BE2C (cell line): ENCODE data around the gene LEPROT.

Source experiments
- DNase-seq: peaks from one replicate; pipeline ENCODE4 v3.0.0-alpha.2; 2020
- H3K27me3 ChIP-seq: fragments of 250-450 bp; sonication (Bioruptor Pico); 2 replicates; pipeline ENCODE4 v1.5.1; 2020; ENCODE audit warnings: mild to moderate bottlenecking
- H3K36me3 ChIP-seq: fragments of 250-450 bp; sonication (Bioruptor Pico); 2 replicates; pipeline ENCODE4 v1.5.1; 2020; ENCODE audit warnings: mild to moderate bottlenecking
- H3K4me1 ChIP-seq: fragments of 250-450 bp; sonication (Bioruptor Pico); 2 replicates; pipeline ENCODE4 v1.5.1; 2020
- H3K4me3 ChIP-seq: 2 replicates; pipeline ENCODE4 v1.5.1; 2011; ENCODE audit warnings: low read depth, low read length
- H3K9me3 ChIP-seq: fragments of 250-450 bp; sonication (Bioruptor Pico); 2 replicates; pipeline ENCODE4 v1.5.1; 2020
- CTCF ChIP-seq: IDR thresholded peaks from 2 replicates; pipeline ENCODE4 v1.5.1; 2012; ENCODE audit warnings: mild to moderate bottlenecking, low read depth, low read length

Gene LEPROT

GRCh38 chr1:65417729-65418128 is 2.7 kb upstream of the LEPROT start:
- no peak overlapping the region for H3K4me3 ChIP-seq
- no peak for TF ChIP-seq CTCF
- DNase-seq, result no peak
- no peaks in the 10 kb centered on the region for H3K27me3 ChIP-seq
- no peaks in the 10 kb centered on the region for H3K36me3 ChIP-seq
- no peaks in the 10 kb centered on the region for H3K9me3 ChIP-seq
- H3K4me1 ChIP-seq, result no peaks in the 10 kb centered on the region

GRCh38 chr1:65418522-65419185 is 1.8 kb upstream of the LEPROT start:
- DNase-seq, result no peak
- TF ChIP-seq CTCF, result no peak
- Histone ChIP-seq H3K9me3 (no peaks in the 10 kb centered on the region), H3K27me3 (no peaks in the 10 kb centered on the region), H3K4me1 (no peaks in the 10 kb centered on the region), H3K4me3 (no peak overlapping the region), H3K36me3 (no peaks in the 10 kb centered on the region)

DNA sequence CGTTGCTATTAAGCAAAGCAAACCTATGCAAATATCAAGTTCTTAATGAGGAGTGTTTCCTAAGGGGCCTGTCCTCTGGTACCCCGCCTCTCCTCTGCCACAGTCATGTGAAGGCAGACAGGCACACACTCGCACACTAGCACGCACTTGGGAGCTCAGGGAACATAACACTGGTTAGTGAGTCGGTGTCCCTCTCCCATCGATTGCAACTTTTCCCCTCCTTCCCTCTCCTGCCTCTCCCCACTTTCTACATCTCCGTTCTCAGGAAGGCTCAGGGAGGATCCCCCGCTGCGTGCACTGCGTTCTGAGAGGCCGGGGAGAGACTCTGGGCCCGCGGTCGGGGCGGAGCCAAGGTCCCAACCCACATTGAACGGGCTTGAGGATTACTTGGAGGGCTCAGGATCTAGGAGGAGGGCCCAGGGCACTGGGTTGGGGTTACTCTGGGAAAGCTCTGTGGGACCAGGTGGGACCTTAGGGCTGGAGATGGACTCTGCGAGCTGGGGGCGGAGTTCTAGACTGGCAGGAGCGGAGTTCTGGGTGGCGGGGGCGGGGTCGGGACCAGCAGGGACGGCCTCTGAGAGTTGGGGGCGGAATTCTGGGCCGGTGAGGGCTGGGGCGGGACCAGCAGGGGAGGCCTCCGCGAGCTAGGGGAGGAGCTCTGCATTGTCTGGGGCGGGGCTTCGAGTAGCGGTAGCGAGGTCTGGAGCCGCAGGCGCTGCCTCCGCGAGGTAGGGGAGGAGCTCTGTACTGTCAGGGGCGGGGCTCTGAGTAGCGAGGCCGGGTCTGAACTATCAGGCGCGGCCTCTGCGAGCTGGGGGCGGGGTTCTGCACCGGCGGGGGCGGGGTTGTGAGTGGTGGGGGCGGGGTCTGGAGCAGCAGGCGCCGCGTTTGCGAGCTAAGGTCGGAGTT is 533 bp upstream of the LEPROT start:
- Histone ChIP-seq H3K4me1 (no peaks in the 10 kb centered on the region), H3K36me3 (no peaks in the 10 kb centered on the region), H3K9me3 (no peaks in the 10 kb centered on the region), H3K27me3 (no peaks in the 10 kb centered on the region), H3K4me3 (peak overlapping the region; percentile 79)
- peak; percentile 95 for DNase-seq
- TF ChIP-seq CTCF, result no peak

DNA sequence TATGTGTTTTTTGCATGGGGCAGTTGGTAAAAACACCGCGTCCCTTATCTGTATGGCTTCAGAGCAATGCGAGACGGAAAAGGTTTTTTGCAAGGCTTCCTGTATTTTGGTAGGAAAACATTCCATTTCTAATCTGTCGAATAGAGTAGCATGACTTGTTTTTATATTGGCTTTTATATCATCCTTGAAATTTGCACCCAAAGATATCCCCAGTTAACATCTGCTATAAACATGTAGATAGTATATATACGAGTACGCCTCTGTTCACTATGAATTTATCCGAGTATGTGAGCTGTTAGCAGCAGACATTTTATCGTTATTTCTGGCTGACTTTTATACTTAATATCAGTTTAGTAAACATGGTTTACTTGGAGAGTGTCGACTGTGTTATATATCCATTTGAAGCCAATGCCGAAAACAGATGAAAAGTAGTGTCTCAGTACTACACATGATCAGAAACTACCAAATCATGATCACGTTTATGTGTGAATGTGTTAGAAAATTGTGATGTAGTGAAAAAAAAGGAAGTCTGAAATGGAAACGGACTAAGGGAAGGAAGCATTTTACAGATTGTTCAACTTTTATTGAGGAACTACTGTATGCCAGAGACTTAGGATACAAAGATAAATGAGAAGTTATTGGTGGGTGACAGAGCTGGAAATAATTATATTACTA is 1.0 kb downstream of the LEPROT start:
- Histone ChIP-seq H3K27me3 (no peaks in the 10 kb centered on the region), H3K36me3 (no peaks in the 10 kb centered on the region), H3K4me1 (no peaks in the 10 kb centered on the region), H3K4me3 (peak overlapping the region; percentile 79), H3K9me3 (no peaks in the 10 kb centered on the region)
- DNase-seq, result no peak
- no peak for TF ChIP-seq CTCF

- Histone ChIP-seq H3K36me3 (no peaks in the 10 kb centered on the region), H3K27me3 (no peaks in the 10 kb centered on the region), H3K9me3 (no peaks in the 10 kb centered on the region), H3K4me1 (no peaks in the 10 kb centered on the region), H3K4me3 (no peak overlapping the region)
- TF ChIP-seq CTCF, result no peak
- no peak for DNase-seq
Observed at GRCh38 chr1:65422241-65423203, 2.1 kb downstream of the LEPROT start.
